GM06990 (cell line): Measurements from ENCODE around the gene WDSUB1.
A peak's percentile ranks its signal among the peaks of the same experiment; 100 is the strongest.

Experiments used
- DNase-seq: peaks from one replicate; pipeline ENCODE4 v3.0.0-alpha.2; 2011; ENCODE audit not compliant: insufficient read length; ENCODE audit errors: extremely low read depth
- H3K27me3 ChIP-seq: replicated peaks from 2 replicates; pipeline ENCODE4 v1.6.0; 2011; ENCODE audit warnings: low read length; ENCODE audit not compliant: control insufficient read depth, insufficient read depth
- H3K36me3 ChIP-seq: 2 replicates; pipeline ENCODE4 v1.5.1; 2011; ENCODE audit warnings: low read length; ENCODE audit not compliant: control insufficient read depth, insufficient read depth
- H3K4me3 ChIP-seq: replicated peaks from 2 replicates; pipeline ENCODE4 v1.5.1; 2011; ENCODE audit warnings: low read depth, mild to moderate bottlenecking, control low read depth, low read length
- TF ChIP-seq, protein P1 (sequence below): IDR thresholded peaks from 2 replicates; pipeline ENCODE4 v1.5.1; 2011; ENCODE audit warnings: low read length, control low read depth, mild to moderate bottlenecking, inconsistent platforms; ENCODE audit not compliant: insufficient read depth, poor library complexity, severe bottlenecking

WDSUB1 gene

DNA sequence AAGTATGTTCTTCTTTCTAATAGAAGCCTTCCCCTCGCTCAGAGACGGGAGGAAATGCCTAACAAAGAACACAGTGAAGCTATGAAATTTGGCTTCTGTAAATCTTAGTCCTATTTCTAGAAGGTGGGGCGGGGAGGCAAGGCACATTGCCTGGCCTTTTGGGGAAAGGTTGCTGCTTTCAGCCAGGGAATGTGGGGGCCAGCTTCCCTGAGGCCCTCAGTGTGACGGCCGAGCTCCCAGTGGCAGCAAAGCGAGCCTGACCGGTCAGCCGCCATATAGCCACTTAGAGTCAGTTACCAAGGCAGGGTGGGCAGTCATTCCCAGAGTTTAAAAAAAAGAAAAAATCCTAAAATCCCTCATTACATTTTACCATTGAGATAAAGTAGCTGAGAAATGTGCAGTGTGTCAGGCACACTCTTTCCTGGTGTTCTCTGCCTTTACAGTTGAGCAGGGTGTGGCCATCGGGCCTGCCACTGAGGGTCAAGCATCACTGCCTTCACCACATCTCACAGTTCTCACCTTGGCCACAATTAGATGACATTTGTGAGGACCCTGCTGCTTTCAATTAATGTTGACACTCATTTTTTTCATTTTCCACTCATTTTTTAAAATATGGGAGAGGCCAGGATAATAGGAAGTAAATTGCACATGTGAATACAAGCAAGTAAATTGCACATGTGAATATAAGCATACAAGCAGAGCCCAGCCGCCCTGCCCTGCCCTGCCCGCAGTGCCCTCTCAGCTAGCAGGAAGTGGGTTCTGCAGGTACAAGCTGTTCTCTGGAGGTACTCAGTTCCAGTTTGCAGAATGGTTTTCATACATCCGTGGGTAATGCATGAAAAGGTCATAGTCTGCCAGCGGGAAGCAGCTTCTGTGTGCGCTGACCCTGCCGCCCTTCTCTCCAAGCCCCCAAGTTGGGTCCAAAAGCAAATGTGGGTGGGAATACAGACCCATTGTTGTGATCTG is 76.9 kb downstream of the WDSUB1 start:
- TF ChIP-seq, protein P1, sequence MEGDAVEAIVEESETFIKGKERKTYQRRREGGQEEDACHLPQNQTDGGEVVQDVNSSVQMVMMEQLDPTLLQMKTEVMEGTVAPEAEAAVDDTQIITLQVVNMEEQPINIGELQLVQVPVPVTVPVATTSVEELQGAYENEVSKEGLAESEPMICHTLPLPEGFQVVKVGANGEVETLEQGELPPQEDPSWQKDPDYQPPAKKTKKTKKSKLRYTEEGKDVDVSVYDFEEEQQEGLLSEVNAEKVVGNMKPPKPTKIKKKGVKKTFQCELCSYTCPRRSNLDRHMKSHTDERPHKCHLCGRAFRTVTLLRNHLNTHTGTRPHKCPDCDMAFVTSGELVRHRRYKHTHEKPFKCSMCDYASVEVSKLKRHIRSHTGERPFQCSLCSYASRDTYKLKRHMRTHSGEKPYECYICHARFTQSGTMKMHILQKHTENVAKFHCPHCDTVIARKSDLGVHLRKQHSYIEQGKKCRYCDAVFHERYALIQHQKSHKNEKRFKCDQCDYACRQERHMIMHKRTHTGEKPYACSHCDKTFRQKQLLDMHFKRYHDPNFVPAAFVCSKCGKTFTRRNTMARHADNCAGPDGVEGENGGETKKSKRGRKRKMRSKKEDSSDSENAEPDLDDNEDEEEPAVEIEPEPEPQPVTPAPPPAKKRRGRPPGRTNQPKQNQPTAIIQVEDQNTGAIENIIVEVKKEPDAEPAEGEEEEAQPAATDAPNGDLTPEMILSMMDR, result no peak
- peaks cover 6% of the 10 kb centered on the region for H3K36me3 ChIP-seq
- peak; percentile 32 for DNase-seq
- H3K27me3 ChIP-seq, result no peaks in the 10 kb centered on the region
- no peak overlapping the region for H3K4me3 ChIP-seq

DNA sequence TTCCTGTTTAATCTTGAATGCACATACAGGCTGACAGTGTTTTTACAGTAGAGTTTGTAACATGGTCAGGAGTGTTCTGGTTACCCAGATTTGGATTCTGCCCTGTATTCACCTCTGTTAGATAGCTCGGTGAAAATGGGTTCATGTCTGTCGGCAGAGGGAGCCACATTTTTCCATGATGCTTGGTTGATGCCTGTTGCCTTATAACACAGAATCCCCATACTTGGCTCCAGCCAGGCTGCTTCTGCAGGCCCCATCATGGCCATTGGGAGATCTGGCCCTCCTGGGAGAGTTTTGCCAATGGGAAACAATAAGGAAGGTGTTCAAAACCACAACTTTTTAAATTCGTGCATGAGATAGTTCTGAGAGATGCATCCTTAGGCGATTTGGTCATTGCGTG is 78.1 kb downstream of the WDSUB1 start:
- no peak for DNase-seq
- TF ChIP-seq, protein P1, result no peak
- H3K4me3 ChIP-seq, result no peak overlapping the region
- peaks cover 2% of the 10 kb centered on the region for H3K36me3 ChIP-seq
- no peaks in the 10 kb centered on the region for H3K27me3 ChIP-seq

DNA sequence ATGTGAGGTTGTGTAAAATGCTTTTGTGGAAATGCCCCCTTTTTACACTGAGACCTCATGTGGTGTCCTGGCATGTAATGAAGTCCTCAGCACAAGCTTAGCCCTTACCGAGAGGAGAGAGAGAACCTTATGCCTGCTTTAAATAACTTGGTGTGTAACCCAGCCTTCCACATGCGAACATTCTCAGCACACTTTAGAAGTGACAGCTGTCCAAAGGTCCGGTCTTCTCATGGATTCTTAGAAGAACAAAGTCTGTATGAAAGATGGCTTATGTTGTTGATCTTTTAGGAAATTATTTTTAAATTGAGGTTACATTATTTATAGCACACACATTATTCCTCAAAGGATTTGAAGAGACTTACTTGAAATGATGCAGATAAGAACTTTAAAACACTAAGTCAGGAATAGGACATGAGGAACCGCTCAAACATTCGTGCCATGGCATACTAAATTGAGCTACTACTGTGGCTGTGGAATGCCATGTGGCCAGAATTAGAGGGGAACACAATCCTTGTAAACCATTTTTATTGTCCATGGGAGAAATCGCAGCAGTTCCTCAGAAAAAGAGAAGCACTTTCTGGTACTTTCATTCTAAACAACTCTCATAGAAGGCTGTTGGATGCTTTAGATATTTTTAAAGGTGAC is 79.6 kb downstream of the WDSUB1 start:
- Histone ChIP-seq H3K27me3 (no peaks in the 10 kb centered on the region), H3K36me3 (peaks cover 2% of the 10 kb centered on the region), H3K4me3 (no peak overlapping the region)
- DNase-seq, result no peak
- TF ChIP-seq, protein P1, result no peak

DNA sequence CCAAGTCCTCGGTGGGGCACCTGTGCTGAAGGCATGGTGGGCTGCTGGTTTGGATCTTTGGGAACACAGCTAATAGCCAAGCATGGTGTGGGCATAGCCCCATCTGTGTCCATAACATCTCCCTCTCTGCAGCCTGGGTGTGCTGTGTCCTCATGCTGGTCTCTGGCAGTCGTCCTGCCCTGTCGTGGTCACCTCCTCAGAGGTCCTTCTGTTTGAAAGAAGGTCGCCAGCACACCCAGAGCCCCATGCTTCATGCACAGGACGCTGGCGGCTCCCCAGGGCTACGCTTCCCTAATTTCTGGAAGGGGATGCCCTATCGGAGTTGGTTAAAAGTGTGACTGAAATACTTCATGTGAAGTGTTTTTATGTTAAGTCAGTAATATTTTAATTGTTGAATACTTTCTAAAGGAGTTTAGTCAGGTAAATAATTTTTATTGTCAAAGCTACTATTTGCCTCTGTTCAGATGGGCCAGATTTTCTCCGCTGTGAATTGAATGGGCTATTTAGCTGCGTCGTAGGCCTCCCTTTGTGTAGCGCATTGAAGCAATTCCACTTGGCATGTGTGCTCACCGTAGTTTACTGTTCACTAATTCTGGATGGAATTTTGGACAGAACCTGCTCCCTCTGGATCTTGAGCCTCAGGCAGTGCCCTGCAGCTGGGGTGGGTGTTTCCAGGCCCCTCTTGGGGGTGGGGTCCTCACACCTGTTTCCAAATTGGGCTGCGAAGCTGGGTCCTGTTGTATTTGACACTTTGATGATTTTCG is 81.9 kb downstream of the WDSUB1 start:
- DNase-seq, result no peak
- TF ChIP-seq, protein P1, result no peak
- peaks cover 3% of the 10 kb centered on the region for H3K36me3 ChIP-seq
- no peaks in the 10 kb centered on the region for H3K27me3 ChIP-seq
- no peak overlapping the region for H3K4me3 ChIP-seq

DNA sequence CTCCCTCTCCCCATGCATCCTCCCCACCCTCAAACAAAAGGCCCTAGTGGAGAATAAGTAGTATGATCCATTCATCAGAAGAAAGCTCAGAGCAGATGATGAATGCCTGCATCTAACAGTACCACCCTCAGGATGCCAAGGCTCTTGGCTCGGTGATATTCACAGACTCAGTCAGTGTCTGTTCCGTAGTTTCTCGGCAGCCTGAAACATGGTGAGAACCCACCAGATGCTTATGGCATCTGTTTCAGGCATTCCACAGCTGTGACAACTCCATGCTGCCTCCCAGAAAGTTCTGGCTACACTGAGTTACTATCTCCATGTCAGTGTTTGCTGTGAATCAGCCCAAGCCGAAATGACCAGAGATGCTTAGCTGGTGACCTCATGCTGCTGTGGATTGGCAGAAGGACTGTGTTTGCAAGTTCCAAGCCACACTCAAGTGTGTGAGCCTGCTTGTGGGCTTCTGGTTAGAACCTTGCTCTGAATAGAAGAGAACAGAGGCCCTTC is 83.9 kb downstream of the WDSUB1 start:
- peaks cover 3% of the 10 kb centered on the region for H3K36me3 ChIP-seq

More for the DNA sequence above, 83.9 kb downstream of the WDSUB1 start:
- TF ChIP-seq, protein P1, result no peak
- no peaks in the 10 kb centered on the region for H3K27me3 ChIP-seq
- H3K4me3 ChIP-seq, result no peak overlapping the region
- DNase-seq, result no peak
